ENCODE measurements around the gene TIFAB. TPM values are rescaled to one million over a fixed set of nuclear protein-coding genes. Genes with fewer than 3 reads are reported as not detected.

TIFAB gene
- total RNA-seq, 2 donors from 2014 or later = not detected

GRCh38 chr5:135402031-135402430, 50.1 kb downstream of the TIFAB start:
- no peaks in the 10 kb centered on the region for H3K27me3 ChIP-seq (replicated peaks; ENCODE audit: insufficient read depth)
- no peak overlapping the region for H3K4me3 ChIP-seq
- WGBS = 89% methylated on average over 2 of the region's 2 CpGs
- H3K4me1 ChIP-seq (replicated peaks) = peaks cover 9% of the 10 kb centered on the region
- no peaks in the 10 kb centered on the region for H3K36me3 ChIP-seq
- TF ChIP-seq POLR2A (IDR thresholded peaks at IDR 0.05) (no peak), POLR2AphosphoS5 (IDR thresholded peaks at IDR 0.05) (no peak), CTCF (IDR thresholded peaks at IDR 0.05) (no peak)
- no peaks in the 10 kb centered on the region for H3K9me3 ChIP-seq
- H3K27ac ChIP-seq = no peak overlapping the region
- no peak for DNase-seq (ENCODE audit: low spot score)
- intact Hi-C loops (cut with DNase I) = no loop called here

- intact Hi-C loops (cut with DNase I) = no loop called here
- WGBS = 54% methylated on average over 5 of the region's 5 CpGs
- no peak for TF ChIP-seq POLR2AphosphoS5 (IDR thresholded peaks at IDR 0.05)
- TF ChIP-seq CTCF (IDR thresholded peaks at IDR 0.05) = no peak
- no peak for TF ChIP-seq POLR2A (IDR thresholded peaks at IDR 0.05)
- Histone ChIP-seq H3K36me3 (no peaks in the 10 kb centered on the region), H3K4me3 (no peak overlapping the region), H3K27me3 (replicated peaks; ENCODE audit: insufficient read depth) (no peaks in the 10 kb centered on the region), H3K9me3 (no peaks in the 10 kb centered on the region), H3K4me1 (replicated peaks) (peaks cover 9% of the 10 kb centered on the region), H3K27ac (no peak overlapping the region)
- no peak for DNase-seq (ENCODE audit: low spot score)
Measured at GRCh38 chr5:135400866-135401265, 51.3 kb downstream of the TIFAB start.

- intact Hi-C loops (cut with DNase I) = no loop called here
- 35% methylated on average over 25 of the region's 25 CpGs for whole genome bisulfite sequencing
- no peaks in the 10 kb centered on the region for H3K27me3 ChIP-seq (replicated peaks; ENCODE audit: insufficient read depth)
- peaks cover 9% of the 10 kb centered on the region for H3K4me1 ChIP-seq (replicated peaks)
- no peaks in the 10 kb centered on the region for H3K36me3 ChIP-seq
- DNase-seq (ENCODE audit: low spot score) = no peak
- H3K4me3 ChIP-seq = peak overlapping the region; percentile 76 to 77
- peak overlapping the region in 1 of 2 donors; percentile 79 for H3K27ac ChIP-seq
- no peaks in the 10 kb centered on the region for H3K9me3 ChIP-seq
- TF ChIP-seq POLR2AphosphoS5 (IDR thresholded peaks at IDR 0.05) (no peak), CTCF (IDR thresholded peaks at IDR 0.05) (no peak), POLR2A (IDR thresholded peaks at IDR 0.05) (no peak)
Measured at GRCh38 chr5:135399794-135400542, 52.2 kb downstream of the TIFAB start.

GRCh38 chr5:135398855-135399793, 53.0 kb downstream of the TIFAB start, which contains the start of gene MACROH2A1:
TSS of gene MACROH2A1 (minus strand) at chr5:135399231. CDS start at chr5:135389093, 10,138 bp downstream.
- H3K27me3 ChIP-seq (replicated peaks; ENCODE audit: insufficient read depth) = no peaks in the 10 kb centered on the region
- H3K9me3 ChIP-seq = no peaks in the 10 kb centered on the region
- under 1% methylated on average over 94 of the region's 109 CpGs for WGBS
- H3K4me3 ChIP-seq = peak within 1 kb of the TSS; percentile 76 to 77
- intact Hi-C loops (cut with DNase I) = no loop called here
- TF ChIP-seq CTCF (IDR thresholded peaks at IDR 0.05) = peak in 1 of 4 experiments; percentile 7
- peak; percentile 81 for TF ChIP-seq POLR2AphosphoS5 (IDR thresholded peaks at IDR 0.05)
- TF ChIP-seq POLR2A (IDR thresholded peaks at IDR 0.05) = peak; percentile 89
- peaks cover 9% of the 10 kb centered on the region for H3K4me1 ChIP-seq (replicated peaks)
- H3K27ac ChIP-seq = peak within 1 kb of the TSS; percentile 79 to 83
- no peaks in the 10 kb centered on the region for H3K36me3 ChIP-seq
- DNase-seq (ENCODE audit: low spot score) = peak; percentile 84
